ACC112 (cell line): ENCODE data around the gene KRT16.
"Not testable (repeated sequence)": the region's sequence is repeated elsewhere in the genome, so short reads cannot be mapped to it uniquely, and the experiment has no call there.

ENCODE experiments used
- H2AFZ ChIP-seq: fragments of 200-600 bp; sonication (generic); one replicate; pipeline ENCODE4 v1.6.0; 2017; ENCODE audit warnings: antibody characterized with exemption, low read length; ENCODE audit not compliant: unreplicated experiment
- H3K27ac ChIP-seq: fragments of 200-600 bp; sonication (generic); 2 replicates; pipeline ENCODE4 v1.5.1; 2014; ENCODE audit warnings: low read depth, mild to moderate bottlenecking, antibody characterized with exemption, low read length, moderate library complexity
- H3K27me3 ChIP-seq: fragments of 200-600 bp; sonication (generic); 2 replicates; pipeline ENCODE4 v1.6.1; 2014; ENCODE audit warnings: mild to moderate bottlenecking, antibody characterized with exemption, low read length, moderate library complexity, mixed read lengths; ENCODE audit not compliant: insufficient read depth
- H3K36me3 ChIP-seq: fragments of 200-600 bp; sonication (generic); 2 replicates; pipeline ENCODE4 v1.6.1; 2016; ENCODE audit warnings: mild to moderate bottlenecking, antibody characterized with exemption, low read length, moderate library complexity, mixed read lengths; ENCODE audit not compliant: insufficient read depth
- H3K4me1 ChIP-seq: fragments of 200-600 bp; sonication (generic); one replicate; pipeline ENCODE4 v1.6.1; 2016; ENCODE audit warnings: low read length, mixed read lengths; ENCODE audit not compliant: insufficient read depth, unreplicated experiment, control insufficient read depth
- H3K4me3 ChIP-seq: fragments of 200-600 bp; sonication (generic); 2 replicates; pipeline ENCODE4 v1.5.1; 2014; ENCODE audit warnings: mild to moderate bottlenecking, low read depth, low read length
- H3K79me2 ChIP-seq: fragments of 200-600 bp; sonication (generic); one replicate; pipeline ENCODE4 v1.6.0; 2016; ENCODE audit warnings: low read length; ENCODE audit not compliant: control insufficient read depth, unreplicated experiment, insufficient read depth

Gene KRT16

DNA sequence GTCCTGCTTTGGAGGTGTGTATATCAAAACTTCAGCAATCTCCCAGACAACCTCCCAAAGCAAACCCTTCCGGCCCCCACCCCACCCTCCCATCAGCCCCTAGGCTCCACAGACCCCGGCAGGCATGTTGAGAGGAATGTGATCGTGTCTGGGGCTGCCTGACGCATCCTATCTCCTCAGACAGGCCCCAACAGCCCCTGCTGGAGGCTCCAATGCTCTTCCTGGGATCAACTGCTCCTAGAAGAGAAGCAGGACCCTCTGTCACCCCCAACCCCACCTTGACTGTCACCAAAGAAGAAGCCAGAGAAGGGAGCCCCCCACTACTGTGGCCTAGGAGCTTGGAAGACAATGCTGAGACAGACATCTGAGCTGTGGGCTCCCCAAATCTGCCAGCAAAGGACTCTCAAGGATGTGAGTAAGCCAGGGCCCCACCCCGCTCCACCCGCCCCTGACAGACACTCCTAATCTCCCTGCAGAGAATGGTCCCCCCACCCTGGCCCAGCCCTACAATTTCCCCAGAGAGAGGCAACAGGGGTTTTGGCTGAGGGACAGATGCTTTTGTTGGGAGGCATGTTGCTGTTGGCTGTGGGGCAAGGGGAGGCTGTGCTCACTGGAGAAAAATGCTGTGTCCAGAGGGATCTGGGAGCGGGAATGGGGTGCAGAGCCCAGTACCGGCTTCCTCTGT, 24.3 kb downstream of the KRT16 start:
- Histone ChIP-seq H3K27ac (no peak overlapping the region), H3K4me1 (no peaks in the 10 kb centered on the region), H3K4me3 (no peak overlapping the region), H3K79me2 (no peaks in the 10 kb centered on the region), H2AFZ (no peak overlapping the region), H3K36me3 (no peaks in the 10 kb centered on the region), H3K27me3 (peaks cover 31% of the 10 kb centered on the region)

DNA sequence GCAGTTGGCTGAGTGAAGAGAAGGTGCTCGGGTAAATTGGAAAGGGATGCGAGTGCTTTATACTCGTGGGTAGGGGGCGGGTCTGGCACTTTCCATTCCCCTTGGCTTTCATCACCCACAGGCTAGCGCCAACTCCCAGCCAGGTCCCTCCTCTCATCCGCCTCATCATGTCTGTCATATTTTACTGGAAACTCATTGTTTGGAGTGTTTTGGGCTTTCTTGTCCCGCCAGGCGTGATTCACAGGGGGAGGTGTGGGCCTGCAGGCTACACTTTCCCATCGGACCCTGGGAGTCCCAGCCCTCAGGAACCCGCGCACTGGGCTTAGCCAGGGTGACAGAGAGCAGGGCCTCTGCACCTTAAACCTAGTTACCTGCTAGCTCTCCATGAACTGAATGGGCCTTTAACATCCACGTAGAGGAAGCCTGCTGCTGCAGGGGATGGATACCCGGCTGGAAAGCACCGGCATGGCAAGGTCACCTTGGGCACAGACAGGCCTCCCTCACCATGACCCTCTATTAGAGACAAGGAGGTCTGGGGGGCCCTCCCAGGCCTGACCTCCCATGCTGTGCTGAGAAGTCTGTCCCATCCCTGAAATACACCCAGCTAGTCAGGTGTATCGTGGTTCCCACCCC, 25.6 kb downstream of the KRT16 start, which contains the start of gene KRT14:
KRT14 (minus strand) TSS at position 33 of the 633 bp plus-strand sequence. CDS start 61 bp downstream, outside the sequence.
- Histone ChIP-seq H3K27me3 (peaks cover 19% of the 10 kb centered on the region; the same call in 1 of the 2 replicates), H2AFZ (no peak within 1 kb of the TSS), H3K79me2 (no peaks in the 10 kb centered on the region), H3K4me1 (no peaks in the 10 kb centered on the region), H3K36me3 (no peaks in the 10 kb centered on the region), H3K27ac (no peak within 1 kb of the TSS), H3K4me3 (no peak within 1 kb of the TSS)

DNA sequence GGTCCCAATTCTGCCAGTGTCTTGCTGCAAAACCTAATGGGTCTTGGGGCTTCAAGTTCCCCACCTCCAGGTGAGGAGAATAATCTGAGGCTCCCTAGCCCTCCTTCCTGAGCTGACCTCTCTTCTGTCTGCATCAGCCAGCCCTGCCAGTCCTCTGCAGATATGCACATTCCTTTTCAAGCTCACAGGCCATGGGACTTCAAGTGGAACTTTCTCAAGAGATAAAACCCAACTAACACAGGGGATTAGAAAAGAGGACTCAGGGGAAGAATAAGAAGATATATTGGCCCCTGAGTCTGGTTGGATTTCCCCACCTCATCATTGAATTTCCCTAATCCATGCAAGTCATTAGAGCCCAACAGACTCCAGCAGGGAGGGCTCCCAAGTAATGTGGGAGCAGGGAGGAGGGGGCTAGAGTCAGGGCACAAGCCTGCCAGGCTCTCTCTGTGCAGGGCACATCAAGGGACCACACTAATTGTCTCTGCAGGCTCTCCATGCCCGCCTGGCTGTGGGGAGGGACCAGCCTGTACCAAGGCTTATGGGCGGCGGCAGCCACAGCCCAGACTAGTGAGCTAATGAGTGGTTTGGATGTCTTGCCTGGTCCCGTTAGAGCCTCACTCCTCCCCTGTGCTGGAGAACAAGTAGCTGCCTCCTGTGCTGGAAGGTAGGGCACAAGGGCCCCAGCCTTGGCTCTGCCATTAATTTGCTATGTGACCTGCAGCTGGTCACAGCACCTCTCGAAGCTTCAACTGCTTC, 27.1 kb downstream of the KRT16 start:
- Histone ChIP-seq H2AFZ (no peak overlapping the region), H3K4me1 (no peaks in the 10 kb centered on the region), H3K27me3 (peaks cover 26% of the 10 kb centered on the region; the same call in 1 of the 2 replicates), H3K36me3 (no peaks in the 10 kb centered on the region), H3K4me3 (no peak overlapping the region), H3K27ac (no peak overlapping the region), H3K79me2 (no peaks in the 10 kb centered on the region)

- H3K36me3 ChIP-seq, H2AFZ ChIP-seq, H3K79me2 ChIP-seq, H3K4me3 ChIP-seq, H3K27ac ChIP-seq, H3K4me1 ChIP-seq: not testable (repeated sequence)
- H3K27me3 ChIP-seq: peaks cover 22% of the 10 kb centered on the region; the same call in 1 of the 2 replicates
Measured at GRCh38 chr17:41584331-41584927, 28.1 kb downstream of the KRT16 start.

- peaks cover 27% of the 10 kb centered on the region; the same call in 1 of the 2 replicates for H3K27me3 ChIP-seq
- H3K36me3 ChIP-seq: no peaks in the 10 kb centered on the region
- no peak overlapping the region for H3K4me3 ChIP-seq
- no peak overlapping the region for H3K27ac ChIP-seq
- no peaks in the 10 kb centered on the region for H3K4me1 ChIP-seq
- no peaks in the 10 kb centered on the region for H3K79me2 ChIP-seq
- no peak overlapping the region for H2AFZ ChIP-seq
Measured at GRCh38 chr17:41583137-41584127, 29.1 kb downstream of the KRT16 start.

DNA sequence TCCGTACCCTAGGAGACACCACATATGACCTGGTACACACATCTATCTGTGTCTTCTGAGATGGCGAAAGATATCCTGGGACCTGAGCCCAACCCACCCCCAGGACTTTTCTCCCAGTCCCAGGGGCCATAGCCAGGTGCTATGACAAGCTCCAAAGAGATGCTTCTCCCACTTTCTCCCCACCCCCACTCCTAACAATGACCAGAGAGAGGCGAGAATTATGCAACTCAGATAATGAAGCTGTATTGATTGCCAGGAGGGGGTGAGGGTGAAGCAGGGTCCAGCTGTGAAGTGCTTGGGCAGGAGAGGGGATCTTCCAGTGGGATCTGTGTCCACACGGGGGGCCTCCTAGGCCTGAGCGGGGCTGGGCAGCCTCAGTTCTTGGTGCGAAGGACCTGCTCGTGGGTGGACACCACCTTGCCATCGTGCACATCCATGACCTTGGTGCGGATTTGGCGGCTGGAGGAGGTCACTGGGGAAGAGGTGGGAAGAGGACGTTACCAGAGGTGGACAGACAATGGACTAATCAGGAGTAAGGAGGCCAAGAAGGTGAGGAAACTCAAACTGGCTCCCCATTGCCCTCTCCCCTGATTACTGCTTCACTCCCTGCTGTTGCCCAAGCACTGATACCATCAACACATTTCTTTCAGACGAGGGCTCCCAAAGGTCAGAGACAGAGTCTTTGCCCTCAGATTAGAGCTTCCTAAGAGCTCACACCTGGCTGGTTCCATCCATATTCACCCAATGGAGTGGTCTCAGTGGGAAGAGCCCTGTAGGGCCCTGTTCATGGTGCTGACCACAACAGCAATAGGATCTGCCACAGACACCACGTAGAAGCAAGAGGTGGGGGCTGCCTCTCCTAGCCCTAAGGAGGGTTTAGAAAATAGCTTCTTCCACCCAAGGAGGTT, 30.3 kb downstream of the KRT16 start:
- H2AFZ ChIP-seq, H3K79me2 ChIP-seq, H3K27ac ChIP-seq, H3K4me1 ChIP-seq, H3K4me3 ChIP-seq, H3K36me3 ChIP-seq: not testable (repeated sequence)
- peaks cover 36% of the 10 kb centered on the region; the same call in 1 of the 2 replicates for H3K27me3 ChIP-seq

DNA sequence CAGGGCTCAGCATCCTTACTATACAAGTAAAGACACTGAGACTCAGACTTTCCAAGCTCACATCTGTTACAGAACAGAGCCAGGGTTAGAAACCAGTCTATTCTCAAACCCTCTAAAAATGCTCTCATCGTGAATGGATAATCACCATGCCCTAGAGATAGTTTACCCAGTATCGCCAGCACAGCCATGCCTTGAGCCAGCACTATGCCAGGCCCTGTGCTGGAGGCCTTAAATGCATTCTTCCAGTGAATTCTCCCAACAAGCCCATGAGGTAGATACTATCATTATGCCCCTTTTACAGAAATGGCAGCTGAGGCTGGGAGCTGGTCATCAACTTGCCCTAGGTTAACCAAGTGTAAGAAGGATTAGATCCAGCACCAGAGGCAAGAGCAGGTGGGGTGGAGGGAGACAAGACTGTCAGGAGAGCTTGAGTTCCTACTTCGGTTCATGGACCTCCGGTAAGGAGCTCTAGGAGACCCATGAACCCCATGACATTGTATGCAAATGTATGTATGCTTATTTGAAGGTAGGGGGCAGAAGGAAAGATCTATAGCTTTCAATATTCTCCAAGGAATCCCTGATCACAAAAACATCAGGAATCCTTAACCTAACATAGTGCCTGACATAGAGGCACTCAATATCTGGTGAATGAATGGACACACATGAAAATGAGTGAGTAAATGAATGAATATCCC, 31.1 kb downstream of the KRT16 start:
- H3K79me2 ChIP-seq: no peaks in the 10 kb centered on the region
- peaks cover 42% of the 10 kb centered on the region; the same call in 1 of the 2 replicates for H3K27me3 ChIP-seq
- H3K27ac ChIP-seq: no peak overlapping the region
- no peak overlapping the region for H2AFZ ChIP-seq
- no peaks in the 10 kb centered on the region for H3K4me1 ChIP-seq
- no peaks in the 10 kb centered on the region for H3K36me3 ChIP-seq
- no peak overlapping the region for H3K4me3 ChIP-seq

DNA sequence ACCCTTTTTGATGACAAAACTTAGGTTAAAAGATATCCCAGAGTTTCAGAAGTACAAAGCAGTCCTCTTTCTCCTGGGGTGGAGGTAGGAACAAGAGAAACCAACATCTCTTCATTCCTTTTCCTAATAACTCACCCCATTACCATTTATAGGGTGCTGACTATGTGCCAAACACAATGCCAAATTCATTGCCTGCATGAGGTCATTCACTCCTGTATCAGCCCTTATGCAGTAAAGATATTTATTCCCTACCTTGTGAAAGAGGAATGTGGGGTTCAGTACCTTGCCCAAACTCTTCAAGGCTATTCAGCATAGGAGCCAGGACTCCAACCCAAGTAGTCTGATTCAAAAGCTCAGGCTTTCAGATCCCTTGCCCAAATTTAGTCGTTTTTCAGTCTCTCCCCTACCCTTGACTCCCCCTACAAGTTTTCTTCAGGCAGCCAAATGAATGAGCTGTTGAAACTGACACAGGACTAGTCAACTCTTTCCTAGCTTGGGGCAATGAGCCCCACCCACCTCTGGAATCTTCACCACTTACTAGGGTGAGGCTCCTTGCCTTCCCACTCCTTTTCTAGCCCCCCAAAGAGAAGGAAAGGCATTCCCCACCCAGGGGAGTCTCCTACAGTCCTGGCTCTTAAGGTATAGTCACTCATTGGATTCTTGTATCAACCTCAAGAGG, 31.7 kb downstream of the KRT16 start:
- Histone ChIP-seq H3K27ac (no peak overlapping the region), H3K4me3 (no peak overlapping the region), H2AFZ (no peak overlapping the region)

More for the DNA sequence above, 31.7 kb downstream of the KRT16 start:
- Histone ChIP-seq H3K4me1 (no peaks in the 10 kb centered on the region), H3K27me3 (peaks cover 48% of the 10 kb centered on the region; the same call in 1 of the 2 replicates), H3K79me2 (no peaks in the 10 kb centered on the region), H3K36me3 (no peaks in the 10 kb centered on the region)
